NCI-H1694 (cell line): ENCODE data around the gene C6orf47.

Experiments used
- DNase-seq: peaks from one replicate; lab custom pipeline; 2025; lab: John Stamatoyannopoulos, UW

The C6orf47 gene

DNA sequence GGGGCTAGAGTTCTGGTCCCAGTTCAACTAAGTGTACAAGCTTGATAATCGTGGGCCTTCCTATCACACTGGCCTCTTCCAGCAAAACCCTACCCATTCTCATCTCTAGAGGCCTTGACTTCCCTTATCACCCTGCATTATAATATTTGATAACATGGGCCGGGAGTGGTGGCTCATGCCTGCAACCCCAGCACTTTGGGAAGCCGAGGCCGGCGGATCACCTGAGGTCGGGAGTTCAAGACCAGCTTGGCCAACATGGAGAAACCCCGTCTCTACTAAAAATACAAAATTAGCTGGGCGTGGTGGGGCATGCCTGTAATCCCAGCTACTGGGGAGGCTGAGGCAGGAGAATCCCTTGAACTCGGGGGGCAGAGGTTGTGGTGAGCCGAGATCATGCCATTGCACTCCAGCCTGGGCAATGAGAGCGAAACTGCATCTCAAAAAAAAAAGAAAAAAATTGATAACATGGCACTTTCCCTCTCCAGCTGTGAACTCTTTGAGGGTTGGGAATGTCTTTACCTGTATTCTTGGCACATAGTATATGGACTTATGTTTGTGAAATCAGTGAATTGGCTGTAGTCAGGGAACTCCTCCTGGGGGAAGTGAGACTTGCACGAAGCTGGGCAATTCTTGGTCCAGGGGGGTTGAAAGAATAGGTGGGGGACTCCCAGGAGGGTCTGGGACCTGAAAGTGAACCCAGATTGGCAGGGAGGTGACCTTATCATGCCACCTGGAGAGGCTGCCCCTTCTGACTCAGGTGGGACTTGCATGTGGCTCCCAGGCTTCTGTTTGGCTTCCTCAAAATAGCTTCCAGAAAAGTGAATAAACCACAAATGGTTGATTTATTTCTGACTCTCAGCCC is 915 bp upstream of the C6orf47 start:
- DNase-seq: no peak

DNA sequence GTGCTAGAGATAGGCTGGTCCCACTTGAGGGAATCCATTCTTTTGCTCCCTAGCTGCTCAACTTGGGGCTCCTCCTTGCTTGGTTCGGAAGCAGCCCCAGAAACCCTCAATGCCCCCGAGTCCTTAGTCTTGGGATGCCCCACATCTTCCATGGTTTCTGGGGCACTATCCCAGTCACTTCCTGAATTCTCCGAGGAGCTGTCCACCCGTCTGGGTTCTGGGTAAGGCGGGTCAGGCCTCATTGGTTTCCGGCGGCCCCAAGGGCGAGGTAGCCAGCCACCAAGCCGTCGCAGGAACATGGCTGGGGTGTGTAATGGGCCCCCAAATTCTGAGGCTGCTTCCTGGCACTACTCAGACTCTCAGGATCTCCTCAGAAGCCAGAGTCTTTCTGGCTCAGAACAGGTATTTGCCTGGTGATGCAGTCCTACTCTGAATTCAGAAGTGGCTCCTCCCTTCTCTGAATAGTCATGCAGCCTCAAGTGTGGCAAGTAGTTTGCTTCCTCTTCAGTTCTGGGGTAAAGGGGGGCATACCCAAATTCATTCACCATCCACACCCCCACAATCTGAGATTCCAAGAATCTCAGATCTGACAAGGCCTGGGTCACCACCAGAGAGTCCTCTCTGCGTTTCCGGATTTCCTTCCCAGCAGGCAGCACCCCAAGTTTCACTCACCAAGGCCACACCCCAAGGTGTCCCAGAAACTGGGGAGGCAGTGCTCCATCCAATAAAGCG is 763 bp downstream of the C6orf47 start:
- DNase-seq: no peak

DNA sequence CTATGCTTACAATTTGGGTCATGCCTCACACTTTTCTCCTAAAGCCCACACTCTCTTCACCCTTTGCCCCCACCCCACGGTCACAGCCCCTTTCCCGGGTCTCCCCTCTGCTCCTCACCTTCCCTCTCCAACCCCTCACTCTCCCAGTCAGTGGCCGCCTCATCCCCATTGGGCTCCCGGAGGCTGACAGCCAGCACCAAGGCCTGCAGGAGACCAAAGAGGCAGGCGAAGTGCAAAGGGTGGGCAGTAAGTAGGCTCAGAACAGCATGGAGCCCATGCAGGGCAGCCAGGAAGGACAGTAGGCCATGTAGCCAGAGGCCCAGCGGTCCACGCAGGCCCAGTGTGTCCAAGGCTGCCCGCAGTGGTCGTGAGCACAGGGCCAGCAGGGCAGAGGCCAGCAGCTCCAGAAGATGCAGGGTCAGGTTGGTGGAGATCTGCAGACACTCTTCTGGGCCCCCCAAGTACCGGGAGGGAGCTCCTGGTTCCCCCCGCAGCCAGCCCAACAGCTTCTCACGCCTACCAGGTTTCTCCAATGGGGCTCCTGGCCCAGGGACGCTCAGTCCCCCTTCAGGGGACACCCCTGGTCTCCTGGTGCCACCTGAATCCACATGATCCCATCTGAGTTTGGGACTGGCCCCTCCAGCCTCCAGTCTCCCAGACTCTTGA is 1.5 kb downstream of the C6orf47 start:
- no peak for DNase-seq

DNA sequence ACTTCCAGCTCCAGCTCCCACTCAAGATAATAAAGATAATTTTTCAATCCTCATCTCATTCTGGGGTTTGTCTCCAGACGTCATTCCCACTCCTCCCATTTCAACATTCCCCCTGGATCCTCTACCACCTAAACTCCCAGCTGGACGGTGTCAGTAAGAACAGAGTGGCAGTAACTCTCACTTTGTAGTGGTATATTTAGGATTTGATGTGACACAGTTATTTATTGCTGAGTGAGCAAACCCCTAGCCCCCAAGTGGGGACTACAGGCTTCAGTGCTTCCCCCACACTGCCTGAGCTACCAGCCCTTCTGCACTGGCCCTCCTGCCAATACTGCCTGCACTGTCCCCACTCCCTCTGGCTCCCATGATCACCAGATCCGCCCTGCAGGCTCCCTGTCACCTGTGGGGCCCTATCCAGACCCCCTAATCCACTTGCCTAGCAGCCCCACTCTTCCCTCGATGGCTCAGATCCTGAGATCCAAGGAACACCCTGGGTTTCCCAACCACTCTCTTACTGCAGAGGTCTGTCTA is 2.4 kb downstream of the C6orf47 start:
- DNase-seq: no peak

DNA sequence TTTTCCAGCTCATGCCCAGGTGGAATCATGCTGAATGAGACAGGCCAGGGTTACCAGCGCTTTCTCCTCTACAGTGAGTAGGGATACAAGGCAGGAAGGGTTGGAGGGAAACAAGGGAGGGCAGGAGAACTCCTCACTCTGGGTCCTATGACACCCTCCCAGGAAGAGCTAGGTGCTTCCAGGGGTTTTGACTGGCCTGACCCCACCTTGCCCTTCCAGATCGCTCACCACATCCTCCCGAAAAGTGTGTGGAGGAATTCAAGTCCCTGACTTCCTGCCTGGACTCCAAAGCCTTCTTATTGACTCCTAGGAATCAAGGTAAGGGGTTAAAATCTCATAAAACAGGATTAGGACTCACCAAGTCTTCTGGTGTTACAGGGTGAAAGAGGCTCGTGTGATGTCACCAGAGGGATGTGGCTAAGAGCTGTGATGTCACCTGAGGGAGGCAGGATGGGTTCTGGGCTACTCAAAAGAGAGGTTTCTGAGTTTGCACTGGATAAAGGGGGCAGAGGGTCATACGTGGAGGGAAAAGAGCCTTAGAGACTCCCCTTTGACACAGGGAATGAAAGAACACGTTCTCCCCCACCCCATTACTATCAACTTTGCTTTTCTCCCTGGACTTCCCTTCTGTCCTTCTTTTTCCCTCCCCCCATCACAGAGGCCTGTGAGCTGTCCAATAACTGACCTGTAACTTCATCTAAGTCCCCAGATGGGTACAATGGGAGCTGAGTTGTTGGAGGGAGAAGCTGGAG is 3.0 kb downstream of the C6orf47 start:
- DNase-seq: no peak

GRCh38 chr6:31655349-31656237 is 5.0 kb downstream of the C6orf47 start, which contains the start of gene APOM:
Gene APOM, plus strand, starts transcription at chr6:31655894. Its CDS starts 73 bp downstream, at chr6:31655967.
- DNase-seq: no peak

DNA sequence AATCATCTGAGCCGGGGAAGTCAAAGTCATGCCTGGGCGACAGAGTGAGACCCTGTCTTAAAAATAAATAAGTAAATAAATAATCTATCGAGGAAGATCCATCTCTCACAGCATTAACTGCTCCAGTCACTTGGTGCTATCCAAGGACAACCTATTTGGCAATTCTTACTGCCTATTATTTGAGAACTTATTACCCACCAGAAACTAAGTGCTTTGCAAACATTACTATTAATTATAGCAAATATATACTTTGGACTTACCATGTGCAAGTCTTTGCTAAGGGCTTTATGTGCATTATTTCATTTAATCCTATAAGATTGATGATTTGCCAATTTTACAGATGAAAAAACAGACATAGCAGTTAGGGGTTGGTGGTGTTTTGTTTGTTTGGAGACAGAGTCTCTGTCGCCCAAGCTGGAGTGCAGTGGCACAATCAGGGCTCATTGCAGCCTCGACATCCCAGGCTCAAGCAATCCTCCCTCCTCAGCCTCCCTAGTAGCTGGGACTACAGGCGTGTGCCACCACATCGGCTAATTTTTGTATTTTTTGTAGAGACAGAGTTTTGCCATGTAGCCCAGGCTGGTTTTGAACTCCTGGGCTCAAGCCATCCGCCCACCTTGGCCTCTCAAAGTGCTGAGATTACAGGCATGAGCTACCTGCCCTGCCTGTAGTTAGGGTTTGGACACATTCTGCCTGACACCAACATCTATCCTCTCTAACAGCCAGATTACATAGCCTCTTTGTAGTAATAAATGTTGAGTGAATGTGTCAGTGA is 5.8 kb downstream of the C6orf47 start:
- no peak for DNase-seq

GRCh38 chr6:31652925-31653724 is 7.5 kb downstream of the C6orf47 start:
- peak; percentile 95 for DNase-seq

DNA sequence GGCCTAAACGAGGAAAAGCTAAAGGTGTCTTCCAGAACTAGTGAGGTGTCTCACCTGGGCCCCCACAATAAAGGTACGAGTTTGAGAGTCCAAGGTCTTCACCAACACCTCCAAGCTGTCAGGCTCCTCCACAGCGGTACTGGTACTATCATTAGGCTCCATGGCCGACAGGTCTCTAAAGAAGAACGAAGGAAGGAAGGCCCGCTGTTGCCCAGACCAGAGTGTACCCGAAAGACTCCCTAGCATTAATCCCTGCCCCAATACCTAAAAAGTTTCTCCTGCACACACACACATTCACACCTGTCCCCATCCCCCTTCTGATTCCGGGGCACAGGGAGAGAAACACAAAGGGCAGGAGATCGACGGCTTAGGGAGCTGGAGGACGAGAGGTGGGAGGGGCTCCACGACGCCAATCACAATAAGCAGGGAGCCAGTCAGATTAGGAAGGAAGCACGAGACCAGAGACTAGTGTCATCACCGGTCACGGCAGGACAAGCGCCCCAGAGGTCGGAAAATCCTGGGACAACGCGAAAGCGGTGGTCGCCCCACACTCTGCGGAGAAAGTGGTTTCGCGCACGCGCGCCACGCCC is 8.9 kb downstream of the C6orf47 start:
- no peak for DNase-seq

GRCh38 chr6:31645325-31645724 is 15.3 kb downstream of the C6orf47 start:
- no peak for DNase-seq

- DNase-seq: no peak
Measured at GRCh38 chr6:31643818-31644454, 16.6 kb downstream of the C6orf47 start.

GRCh38 chr6:31642798-31643570 is 17.6 kb downstream of the C6orf47 start:
- DNase-seq: no peak

- DNase-seq: no peak
Measured at GRCh38 chr6:31641370-31641769, 19.2 kb downstream of the C6orf47 start.

DNA sequence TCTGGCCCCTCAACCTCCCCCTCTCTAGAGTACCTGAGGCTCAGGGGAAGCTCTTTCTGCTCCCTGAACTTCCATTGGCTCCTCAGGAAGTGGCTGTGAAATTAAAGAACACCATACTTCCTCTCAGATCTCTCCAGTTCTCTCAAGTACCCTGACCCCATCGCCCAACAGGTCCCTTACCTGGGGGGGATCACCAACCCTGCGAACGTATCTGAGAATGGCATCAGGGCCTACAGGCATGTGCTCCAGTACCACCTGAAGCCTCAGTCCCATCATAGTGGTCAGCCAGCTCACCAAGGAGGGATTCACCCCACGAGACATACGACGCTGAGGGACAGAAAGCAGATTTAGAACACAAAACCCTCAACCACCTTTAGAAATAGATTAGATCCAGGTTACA is 20.0 kb downstream of the C6orf47 start:
- DNase-seq: no peak

- no peak for DNase-seq
Measured at GRCh38 chr6:31639449-31639861, 21.1 kb downstream of the C6orf47 start.

DNA sequence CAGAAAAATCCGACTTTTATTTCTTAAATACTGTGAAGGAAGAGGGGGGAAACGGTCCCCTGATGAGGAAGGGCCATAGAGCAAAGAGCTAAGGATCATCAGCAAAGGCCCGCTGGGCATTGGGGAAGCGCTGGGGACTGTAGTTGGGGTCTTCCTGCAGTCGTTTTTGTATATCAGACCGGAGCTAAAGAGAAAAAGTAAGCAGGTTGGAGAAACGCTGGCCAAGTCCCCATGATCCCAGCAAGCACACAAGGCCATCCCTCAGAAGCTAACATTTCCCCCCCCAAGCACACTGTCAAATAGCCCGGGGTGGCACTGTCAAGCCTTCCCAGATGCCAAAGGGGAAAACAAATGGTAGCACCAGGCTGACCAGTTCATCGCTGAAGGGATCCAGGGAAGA is 21.5 kb downstream of the C6orf47 start:
- DNase-seq: no peak
